Thoracic aorta (tissue), 2 donors: ENCODE results near the gene CACNA1G. TPM values are rescaled to one million over a fixed set of nuclear protein-coding genes. Genes with fewer than 3 reads are reported as not detected.

Experiments
- ATAC-seq: fragments of 150-250 bp; one replicate; pipeline ENCODE4 v1.8.0; 2017; ENCODE audit warnings: low read depth; ENCODE audit not compliant: insufficient number of reproducible peaks, low FRiP score
- DNase-seq: peaks from one replicate; pipeline ENCODE4 v3.0.0-alpha.2; 2020; ENCODE audit warnings: low spot score
- H3K27ac ChIP-seq, 2 donors: fragments of 200-600 bp; sonication (generic); 1 replicate in 1 of 2; 2 replicates in 1 of 2; pipeline ENCODE4 v1.5.1; 2016; ENCODE audit warnings: mild to moderate bottlenecking in 2 of 2, moderate library complexity in 2 of 2
- H3K27me3 ChIP-seq: fragments of 200-600 bp; sonication (generic); replicated peaks from 2 replicates; pipeline ENCODE4 v1.6.0; 2016; ENCODE audit warnings: mild to moderate bottlenecking; ENCODE audit not compliant: insufficient read depth
- H3K36me3 ChIP-seq: fragments of 200-600 bp; sonication (generic); one replicate; pipeline ENCODE4 v1.5.1; 2016
- H3K4me1 ChIP-seq, 2 donors: fragments of 200-600 bp; sonication (generic); 1 replicate in 1 of 2; 2 replicates in 1 of 2; pipeline versions ENCODE4 v1.5.1 to v1.6.0; 2016; ENCODE audit warnings: low read depth in 2 of 2, mild to moderate bottlenecking in 1 of 2; ENCODE audit not compliant: control insufficient read depth in 1 of 2
- H3K4me3 ChIP-seq: fragments of 200-600 bp; sonication (generic); 2 replicates; pipeline ENCODE4 v1.5.1; 2016; ENCODE audit warnings: mild to moderate bottlenecking
- H3K9me3 ChIP-seq: fragments of 200-600 bp; sonication (generic); 2 replicates; pipeline ENCODE4 v1.5.1; 2016
- CTCF ChIP-seq: fragments of 200-600 bp; sonication (generic); IDR thresholded peaks from one replicate; pipeline ENCODE4 v1.5.1; 2019; ENCODE audit warnings: antibody characterized with exemption
- total RNA-seq, 2 donors: library from RNA; depleted of rRNA; stranded (reverse); fragments of >200 nt; gene quantifications; one replicate each; pipeline versions ENCODE4 v1.1.0 to v1.2.3, GENCODE V29; 2016

CACNA1G gene
- total RNA-seq, 2 donors from 2014 or later = 0.27 to 2.3 TPM

- DNase-seq (no peak), ATAC-seq (no peak)
- H3K9me3 ChIP-seq = no peaks in the 10 kb centered on the region
- H3K4me3 ChIP-seq = no peak overlapping the region
- no peak overlapping the region for H3K27ac ChIP-seq
- H3K36me3 ChIP-seq = no peaks in the 10 kb centered on the region
- H3K27me3 ChIP-seq = no peaks in the 10 kb centered on the region
- H3K4me1 ChIP-seq = peaks cover 0 to 6% of the 10 kb centered on the region in 2 donors
- TF ChIP-seq CTCF = no peak
Measured at GRCh38 chr17:50583641-50584040, 23.1 kb downstream of the CACNA1G start.

- no peak for TF ChIP-seq CTCF
- H3K9me3 ChIP-seq = no peaks in the 10 kb centered on the region
- no peaks in the 10 kb centered on the region for H3K27me3 ChIP-seq
- ATAC-seq (no peak), DNase-seq (no peak)
- H3K27ac ChIP-seq = no peak overlapping the region
- H3K36me3 ChIP-seq = no peaks in the 10 kb centered on the region
- peaks cover 2 to 11% of the 10 kb centered on the region in 2 donors for H3K4me1 ChIP-seq
- H3K4me3 ChIP-seq = no peak overlapping the region
Measured at GRCh38 chr17:50584116-50584515, 23.6 kb downstream of the CACNA1G start.

GRCh38 chr17:50584749-50585148 is 24.2 kb downstream of the CACNA1G start:
- Histone ChIP-seq H3K9me3 (no peaks in the 10 kb centered on the region), H3K4me3 (no peak overlapping the region), H3K27me3 (no peaks in the 10 kb centered on the region), H3K36me3 (no peaks in the 10 kb centered on the region), H3K4me1 (peaks cover 8 to 17% of the 10 kb centered on the region in 2 donors), H3K27ac (no peak overlapping the region)
- DNase-seq (no peak), ATAC-seq (no peak)
- TF ChIP-seq CTCF = no peak

- Histone ChIP-seq H3K4me1 (peaks cover 8 to 23% of the 10 kb centered on the region in 2 donors), H3K36me3 (no peaks in the 10 kb centered on the region), H3K27me3 (no peaks in the 10 kb centered on the region), H3K4me3 (no peak overlapping the region), H3K27ac (no peak overlapping the region), H3K9me3 (no peaks in the 10 kb centered on the region)
- no peak for ATAC-seq
- TF ChIP-seq CTCF = no peak
- no peak for DNase-seq
Measured at GRCh38 chr17:50585346-50585745, 24.8 kb downstream of the CACNA1G start.

- Histone ChIP-seq H3K4me3 (no peak overlapping the region), H3K27me3 (no peaks in the 10 kb centered on the region), H3K4me1 (peaks cover 8 to 28% of the 10 kb centered on the region in 2 donors), H3K27ac (no peak overlapping the region), H3K9me3 (no peaks in the 10 kb centered on the region), H3K36me3 (no peaks in the 10 kb centered on the region)
- TF ChIP-seq CTCF = no peak
- no peak for ATAC-seq
- DNase-seq = no peak
Measured at GRCh38 chr17:50585891-50586290, 25.4 kb downstream of the CACNA1G start.
